Glomerular endothelial cell (primary cell): ENCODE measurements around the gene PNPLA2. TPM values are rescaled to one million over a fixed set of nuclear protein-coding genes. Genes with fewer than 3 reads are reported as not detected.

Experiments used
- DNase-seq: peaks from one replicate; pipeline ENCODE4 v3.0.0-alpha.2; 2011; ENCODE audit warnings: low read depth, low spot score; ENCODE audit errors: extremely low read depth
- total RNA-seq: library from RNA; depleted of rRNA; stranded (reverse); fragments of >200 nt; gene quantifications from 2 replicates; pipeline ENCODE4 v1.2.3, GENCODE V29; 2015

PNPLA2 gene
- total RNA-seq, 1 donor from 2014 or later = 58.0 TPM

DNA sequence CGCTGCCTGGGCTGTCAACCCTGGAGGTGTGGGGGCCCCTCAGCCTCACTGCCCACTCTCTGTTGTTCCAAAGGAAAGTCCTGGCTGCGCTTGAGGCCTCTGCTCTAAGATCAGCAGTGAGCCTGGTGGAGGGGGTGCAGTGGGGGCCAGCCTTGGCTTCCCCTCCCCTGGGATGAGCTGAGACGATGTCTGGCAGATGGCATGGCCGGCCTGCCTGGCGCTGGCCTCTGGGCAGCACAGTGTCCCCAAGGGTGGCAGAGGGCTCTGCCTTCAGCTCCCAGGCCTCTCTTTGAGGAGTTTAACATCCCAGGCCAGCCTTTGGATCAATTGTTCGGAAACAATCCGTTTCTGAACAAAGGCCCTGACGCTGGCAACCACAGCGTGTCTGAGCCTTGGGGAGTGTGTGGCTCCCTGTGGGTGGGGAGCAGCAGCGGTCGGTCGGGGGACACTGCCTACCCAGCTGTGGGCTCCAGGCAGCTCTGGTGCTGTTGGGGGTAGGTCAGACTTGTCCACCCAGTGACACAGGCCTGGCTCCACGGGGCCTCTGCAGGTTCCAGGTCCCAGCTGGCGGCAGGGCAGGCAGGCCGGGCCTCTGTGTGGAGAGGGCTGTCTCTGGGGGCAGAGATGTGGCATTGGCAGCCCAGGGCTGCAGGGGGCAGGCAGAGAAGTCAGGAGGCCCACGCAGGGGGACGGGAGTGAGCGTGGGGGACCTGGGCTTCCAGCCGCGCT lies 36.1 kb downstream of the PNPLA2 start:
- DNase-seq = no peak

DNA sequence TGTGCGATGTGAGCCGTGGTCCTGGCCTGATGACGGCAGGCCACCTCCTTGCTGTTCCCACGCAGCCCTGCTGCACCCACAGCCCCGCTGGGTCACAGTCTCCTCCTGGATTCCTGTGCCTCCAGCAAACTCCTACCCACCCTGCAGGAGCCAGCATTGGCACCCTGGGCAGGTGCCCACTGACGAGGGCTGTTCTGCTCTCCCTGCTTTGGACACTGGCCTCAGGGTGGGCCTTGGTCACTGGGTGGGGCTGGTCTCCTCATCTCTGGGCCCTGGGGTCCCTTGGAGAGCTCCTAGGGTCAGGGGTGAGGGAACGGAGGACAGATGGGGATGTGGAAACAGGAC lies 36.6 kb downstream of the PNPLA2 start:
- DNase-seq = no peak

DNA sequence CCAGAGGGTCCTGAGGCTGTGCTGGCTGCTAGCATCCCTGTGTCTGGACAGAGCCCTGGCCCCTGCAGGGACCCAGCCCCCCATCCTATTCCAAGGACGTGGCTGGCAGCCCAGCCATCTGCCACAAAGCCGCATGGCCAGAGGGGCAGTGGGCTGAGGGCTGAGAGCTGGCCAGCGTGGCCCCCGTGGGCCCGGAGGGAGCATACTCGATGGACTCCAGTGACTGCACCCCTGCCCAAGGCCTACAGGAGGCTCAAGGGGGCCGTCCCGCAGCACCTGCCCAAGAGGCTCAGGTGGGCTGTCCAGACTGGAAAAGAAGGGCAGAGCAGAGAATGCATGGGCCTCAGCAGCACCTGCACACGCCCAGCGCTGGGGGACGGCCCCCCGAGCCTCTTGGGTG lies 37.1 kb downstream of the PNPLA2 start:
- DNase-seq = no peak

DNA sequence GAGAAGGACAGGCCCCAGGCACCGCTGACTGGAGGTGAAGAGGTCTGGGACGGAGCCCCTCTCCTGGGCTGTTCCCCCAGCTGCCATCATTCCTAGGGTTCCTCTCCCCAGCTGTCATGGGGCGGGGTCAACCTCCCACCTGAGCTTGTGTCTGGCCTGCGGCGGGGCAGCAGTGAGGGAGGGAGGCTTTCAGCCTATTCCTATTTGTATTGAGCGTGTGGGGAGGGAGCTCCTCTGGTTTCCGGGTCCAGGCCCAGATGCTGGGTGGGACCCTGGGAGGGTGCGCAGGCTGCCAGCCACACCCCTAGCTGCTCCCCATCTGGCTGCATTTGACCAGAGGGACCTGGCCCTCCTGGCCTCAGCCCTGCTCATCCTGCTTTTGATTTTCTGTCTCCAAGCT lies 37.7 kb downstream of the PNPLA2 start:
- DNase-seq = no peak

DNA sequence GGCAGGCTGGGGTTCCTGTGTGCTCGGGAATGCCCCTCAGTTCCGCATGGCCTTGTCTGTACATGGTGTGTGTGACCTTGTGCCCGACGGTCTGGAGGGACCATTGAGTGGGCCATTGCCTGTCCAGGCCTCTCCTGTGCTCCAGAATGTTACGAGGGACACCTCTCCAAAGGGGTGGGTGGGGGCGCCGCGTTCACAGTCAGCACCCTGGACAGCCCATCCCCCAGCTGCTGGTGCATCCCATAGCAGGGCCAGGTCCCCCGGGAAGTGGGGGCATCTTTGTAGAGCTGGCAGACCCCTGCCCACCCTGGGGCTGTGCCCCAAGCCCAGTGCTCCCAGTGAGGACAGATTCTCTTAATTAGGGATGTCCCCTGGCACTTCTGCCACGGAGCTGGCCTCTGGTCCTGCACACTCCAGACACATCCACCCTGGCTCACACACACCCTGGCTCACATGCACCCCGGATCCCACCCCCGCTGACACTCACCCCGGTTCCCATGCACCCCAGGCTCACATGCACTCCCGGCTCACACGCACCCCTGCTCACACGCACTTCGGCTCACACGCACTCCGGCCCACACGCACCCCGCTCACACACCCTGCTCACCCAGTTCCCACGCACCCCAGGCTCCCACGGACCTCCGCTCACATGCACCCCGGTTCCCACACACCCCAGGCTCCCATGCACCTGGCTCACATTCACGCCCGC lies 39.5 kb downstream of the PNPLA2 start:
- DNase-seq = no peak

DNA sequence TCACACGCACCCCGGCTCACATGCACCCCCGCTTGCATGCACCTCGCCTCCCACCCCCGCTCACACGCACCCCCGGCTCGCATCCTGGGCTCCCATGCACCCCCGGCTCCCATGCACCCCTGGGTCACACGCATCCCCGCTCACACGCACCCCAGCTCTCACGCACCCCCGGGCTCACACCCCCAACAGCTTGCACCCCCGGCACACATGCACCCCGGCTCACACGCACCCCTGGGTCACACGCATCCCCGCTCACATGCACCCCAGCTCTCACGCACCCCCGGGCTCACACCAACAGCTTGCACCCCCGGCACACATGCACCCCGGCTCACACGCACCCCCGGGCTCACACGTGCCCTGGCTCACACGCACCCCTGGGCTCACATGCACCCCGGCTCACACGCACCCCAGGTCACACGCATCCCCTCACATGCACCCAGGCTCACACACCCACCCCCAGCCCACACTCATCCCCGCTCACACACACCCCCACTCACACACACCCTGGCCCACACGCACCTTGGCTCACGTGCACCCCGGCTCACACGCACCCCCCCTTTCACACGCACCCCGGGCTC lies 40.1 kb downstream of the PNPLA2 start:
- DNase-seq = no peak

DNA sequence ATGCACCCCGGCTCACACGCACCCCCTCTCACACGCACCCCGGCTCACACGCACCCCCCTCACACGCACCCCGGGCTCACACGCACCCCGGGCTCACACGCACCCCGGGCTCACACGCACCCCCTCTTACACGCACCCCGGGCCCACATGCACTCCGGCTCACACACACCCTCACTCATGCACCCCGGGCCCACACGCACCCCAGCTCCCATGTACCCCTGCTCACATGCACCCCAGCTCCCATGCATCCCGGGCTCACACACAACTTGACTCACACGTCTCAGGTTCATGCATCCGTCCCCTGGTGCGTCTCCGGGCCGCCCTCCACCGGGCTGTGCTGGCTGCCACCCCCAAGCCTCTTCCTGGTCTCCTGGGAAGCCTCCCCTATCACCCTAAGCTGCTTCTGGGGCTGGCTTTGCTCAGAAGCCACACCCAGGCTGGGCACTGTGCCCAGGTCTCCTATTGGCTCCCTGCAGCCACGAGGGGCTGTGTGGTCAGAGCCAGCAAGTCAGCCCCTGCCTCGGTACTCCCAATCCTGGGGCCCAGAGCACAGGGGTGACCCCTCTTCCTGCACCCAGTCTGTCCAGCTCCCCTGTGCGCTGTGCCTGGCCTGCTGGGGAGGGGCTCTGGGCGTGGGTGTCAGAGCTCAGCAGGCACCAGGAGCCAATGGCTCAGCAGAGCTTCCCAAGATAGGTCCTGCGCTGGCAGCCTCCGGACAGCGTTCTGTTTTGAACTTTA lies 40.8 kb downstream of the PNPLA2 start:
- no peak for DNase-seq

DNA sequence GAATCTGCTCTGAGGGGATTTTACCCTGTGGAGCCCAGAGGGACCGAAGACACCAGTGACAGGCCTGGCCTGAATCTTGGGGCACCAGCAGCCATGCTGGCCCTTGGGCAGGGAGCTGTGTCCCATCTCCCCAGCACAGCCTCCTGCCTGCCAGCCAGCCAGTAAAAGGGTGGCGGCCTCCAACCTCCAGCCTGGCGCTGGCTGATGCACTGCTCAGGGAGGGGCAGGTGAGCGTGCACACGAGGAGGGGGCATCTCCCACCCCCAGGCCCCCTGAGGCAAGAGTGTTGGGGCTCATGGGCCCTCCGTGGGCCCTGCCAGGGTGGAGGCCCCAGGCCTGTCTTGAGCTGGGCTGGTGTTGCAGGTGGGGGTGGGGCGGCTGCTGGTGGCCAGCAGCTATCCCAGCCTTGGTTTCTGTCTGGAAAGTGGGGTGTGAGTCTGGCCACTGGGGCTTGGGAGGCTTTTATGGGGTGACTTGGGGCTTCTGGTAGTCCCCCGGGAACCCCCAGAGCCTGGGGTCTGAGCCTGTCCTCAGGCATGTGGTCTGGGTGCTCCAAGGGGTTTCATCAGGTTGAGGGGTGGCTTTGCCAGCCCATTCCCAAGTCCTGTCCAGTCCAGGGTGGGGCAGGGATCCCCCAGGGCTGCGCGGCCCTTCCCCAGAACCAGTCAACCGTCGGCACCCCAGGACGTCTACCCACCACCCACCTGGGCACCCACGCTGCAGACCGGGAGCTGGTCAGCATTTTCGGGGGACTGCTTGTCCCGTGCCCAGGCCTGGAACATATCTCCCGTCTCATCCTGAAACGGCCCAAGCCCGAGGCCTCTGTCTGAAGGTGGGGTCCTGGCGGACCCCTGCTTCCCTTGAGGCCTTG lies 41.8 kb downstream of the PNPLA2 start:
- DNase-seq = no peak

DNA sequence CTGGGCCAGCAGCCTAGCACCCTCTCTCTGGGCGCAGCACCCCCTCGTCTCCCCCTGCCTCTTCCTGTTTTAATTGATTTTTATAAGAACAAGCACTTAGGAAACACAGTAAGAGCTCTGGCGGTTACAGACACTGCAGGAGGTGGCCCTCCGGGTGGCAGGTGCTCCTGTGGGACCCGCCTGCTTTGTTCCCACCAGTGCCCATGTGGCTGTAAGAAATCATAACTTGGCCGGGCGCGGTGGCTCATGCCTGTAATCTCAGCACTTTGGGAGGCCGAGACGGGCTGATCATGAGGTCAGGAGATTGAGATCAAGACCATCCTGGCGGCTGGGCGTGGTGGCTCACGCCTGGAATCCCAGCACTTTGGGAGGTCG lies 42.4 kb downstream of the PNPLA2 start:
- no peak for DNase-seq

DNA sequence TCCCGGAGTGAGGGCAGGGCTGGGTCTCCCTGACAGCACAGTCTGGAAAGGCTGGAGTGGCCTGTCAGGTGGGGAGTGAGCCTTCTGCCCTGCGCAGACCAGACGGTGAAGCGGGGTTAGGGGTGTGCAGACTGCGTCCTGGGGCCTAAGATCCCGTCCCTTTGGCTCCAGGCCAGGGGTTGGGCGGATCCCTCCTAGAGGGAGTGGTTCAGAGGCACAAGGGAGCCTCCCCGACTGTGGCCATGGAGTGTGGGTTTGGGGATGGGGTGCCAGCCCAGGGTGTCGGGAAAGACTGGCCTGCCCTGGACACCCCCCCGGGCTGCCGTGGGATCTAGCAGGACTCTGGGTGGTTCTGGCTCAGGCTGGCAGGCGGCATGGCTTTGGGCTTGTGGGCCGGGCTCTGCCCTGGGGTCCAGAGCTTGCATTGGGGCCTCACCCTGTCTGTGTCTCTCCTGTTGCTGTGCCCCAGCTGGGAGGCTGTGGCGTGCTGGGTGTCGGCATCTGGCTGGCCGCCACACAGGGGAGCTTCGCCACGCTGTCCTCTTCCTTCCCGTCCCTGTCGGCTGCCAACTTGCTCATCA lies 43.5 kb downstream of the PNPLA2 start:
- no peak for DNase-seq

DNA sequence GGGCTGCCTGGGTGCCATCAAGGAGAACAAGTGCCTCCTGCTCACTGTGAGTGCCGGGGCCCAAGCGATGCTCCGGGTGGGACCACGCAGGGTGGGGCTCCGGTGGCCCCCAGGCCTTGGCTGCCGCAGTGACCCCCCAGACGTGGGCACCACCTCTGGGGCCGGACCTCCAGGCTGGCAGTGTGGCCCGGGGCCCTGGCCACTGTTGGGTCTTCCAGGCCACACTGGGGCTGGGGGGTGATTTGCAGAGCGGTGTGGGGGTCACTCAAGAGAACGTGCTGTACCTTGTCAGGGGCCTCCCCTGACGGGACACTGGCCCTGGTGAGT lies 43.9 kb downstream of the PNPLA2 start:
- DNase-seq = no peak

DNA sequence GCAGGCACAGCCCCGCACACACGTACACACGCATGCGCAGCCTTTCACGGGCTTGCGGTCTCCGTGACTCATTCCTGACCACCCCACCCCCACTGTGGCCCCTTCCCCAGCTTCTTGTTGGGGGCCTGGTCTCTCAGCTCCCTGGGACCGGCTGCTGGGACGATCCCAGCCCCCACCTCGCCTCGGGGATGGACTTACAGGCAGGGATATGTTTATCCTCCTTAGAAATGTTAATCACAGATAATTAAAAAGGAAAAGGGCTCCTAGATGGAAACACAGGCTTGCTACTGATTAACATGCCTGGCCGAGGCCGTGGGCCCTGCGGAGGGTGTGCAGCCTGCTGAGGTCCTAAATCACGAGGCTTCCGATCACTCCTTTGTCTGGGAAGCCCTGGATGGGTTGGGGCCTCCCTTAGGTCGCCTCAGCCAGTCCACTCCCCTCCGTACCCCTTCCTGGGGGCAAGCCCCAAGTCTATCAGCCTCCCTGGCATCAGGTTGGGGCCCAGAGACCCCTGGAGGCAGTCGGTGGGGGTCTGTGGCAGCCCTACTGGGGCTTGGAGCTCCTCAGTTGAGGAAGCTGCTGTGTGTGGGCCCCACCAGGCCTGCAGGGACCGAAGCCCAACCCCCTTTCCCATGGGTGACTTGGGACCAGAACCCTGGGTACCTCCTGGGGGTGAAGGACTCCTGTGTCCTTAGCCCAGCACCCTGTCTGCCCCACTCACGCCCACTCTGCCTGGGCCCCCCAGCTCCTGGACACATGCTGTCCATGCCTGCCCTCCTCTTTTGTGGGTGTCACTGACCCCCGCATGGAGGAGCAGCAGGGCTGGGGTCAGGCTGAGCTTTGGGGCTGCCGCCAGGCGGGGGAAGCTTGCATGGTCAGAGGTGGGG lies 44.6 kb downstream of the PNPLA2 start:
- DNase-seq = no peak

DNA sequence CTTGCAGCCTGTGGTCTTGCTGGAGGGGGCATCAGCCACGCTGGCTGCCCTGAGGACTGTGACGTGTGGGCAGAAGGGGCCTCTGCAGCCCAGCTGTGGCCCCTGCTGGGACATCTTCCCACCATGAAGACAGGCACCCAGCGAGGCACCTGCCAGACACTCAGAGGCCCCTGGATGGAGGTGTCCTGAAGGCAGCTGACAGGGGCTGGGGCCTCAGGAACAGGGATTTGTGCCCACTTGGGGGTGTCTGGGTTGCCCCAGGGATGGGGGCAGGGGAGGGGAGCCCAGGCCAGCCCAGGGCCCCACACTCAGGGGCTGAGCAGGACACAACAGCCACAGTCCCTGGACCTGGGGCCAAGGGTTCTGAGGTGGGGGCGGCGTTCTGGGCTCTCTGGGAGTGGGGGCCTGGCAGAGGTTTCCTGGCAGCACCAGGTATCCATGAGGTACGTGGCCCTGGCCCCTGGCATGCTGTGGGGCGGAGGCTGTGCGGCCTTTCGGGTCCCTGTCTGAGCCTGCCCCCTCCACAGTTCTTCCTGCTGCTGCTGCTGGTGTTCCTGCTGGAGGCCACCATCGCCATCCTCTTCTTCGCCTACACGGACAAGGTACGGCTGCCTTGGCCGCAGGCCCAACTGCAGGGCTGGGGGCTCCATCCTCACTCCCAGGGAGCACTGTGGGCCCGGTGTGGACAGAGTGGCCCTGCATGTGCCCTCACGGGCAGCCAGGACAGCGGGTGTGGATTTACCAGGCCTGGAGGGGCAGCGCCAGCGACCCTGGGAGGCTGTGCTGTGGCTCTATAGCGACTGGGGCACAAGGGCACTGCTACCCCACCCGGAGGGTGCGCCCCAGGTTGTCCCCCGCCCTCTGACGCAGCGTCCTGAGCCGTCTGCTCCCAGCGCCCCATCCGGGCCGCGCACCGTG lies 45.5 kb downstream of the PNPLA2 start:
- no peak for DNase-seq

DNA sequence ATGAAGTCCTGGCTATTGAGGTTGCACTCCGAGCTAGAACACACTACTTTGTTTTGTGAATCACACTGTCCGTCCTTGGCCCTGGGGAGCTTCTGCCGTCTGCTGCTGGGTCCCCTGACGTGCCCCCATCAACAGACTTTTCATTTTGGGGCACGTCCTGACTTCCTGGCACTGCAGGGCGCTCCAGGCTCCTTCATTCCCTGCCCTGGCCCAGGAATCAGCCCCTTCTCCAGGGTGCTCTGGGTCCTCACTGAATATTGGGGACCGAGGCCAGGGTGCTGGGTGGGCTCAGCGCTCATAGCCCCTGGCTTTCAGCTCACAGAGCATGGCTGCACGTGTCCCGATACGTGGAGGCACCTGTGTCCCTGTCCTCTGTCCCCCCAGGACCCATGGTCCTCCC lies 46.2 kb downstream of the PNPLA2 start:
- no peak for DNase-seq

DNA sequence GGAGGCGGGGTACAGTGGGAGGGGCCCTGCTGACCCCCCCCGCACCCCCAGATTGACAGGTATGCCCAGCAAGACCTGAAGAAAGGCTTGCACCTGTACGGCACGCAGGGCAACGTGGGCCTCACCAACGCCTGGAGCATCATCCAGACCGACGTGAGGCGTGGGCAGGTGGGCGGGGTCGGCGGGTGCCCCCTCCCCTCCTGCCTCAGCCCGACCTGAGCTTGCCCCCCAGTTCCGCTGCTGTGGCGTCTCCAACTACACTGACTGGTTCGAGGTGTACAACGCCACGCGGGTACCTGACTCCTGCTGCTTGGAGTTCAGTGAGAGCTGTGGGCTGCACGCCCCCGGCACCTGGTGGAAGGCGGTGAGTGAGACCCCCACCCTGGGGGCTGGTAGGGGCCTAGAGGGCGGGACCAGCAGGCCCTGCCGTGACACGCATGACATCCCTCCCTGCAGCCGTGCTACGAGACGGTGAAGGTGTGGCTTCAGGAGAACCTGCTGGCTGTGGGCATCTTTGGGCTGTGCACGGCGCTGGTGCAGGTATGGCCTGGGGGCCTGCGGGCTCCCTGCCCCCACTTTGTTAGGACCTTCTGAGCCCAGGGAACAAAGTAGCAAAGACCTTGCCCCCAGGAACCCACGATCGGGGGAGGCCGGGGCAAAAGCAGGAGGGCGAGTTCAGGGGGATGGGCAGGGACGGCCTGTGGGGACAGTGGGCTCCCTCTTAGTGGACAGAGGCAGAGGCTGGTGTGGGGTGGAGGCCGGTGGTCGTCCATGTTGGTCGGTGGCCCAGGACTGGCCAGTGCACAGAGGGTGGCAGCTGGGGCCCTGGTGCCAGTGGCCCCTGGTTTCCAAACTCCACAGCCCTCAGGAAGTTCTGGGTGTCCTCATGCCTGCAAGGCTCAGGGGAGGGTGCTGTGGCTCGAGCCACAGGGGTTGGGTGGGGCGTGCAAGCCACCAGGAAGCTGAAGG lies 47.0 kb downstream of the PNPLA2 start:
- no peak for DNase-seq

DNA sequence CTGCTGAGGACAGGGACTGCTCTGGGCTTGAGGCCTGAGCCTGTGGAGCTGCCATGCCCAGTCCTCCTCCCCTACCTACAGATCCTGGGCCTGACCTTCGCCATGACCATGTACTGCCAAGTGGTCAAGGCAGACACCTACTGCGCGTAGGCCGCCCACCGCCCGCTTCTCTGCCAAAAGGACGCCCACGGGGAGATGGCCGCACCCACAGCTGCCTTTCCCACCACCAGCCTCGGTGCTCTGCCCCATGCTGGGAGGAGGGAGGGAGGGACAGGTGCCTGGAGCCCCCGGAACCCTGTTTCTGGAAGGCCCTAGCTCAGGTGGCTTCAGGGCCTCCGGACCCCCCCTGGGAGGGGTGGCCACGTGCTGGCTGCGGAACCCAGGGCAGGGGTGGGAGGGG lies 47.8 kb downstream of the PNPLA2 start:
- no peak for DNase-seq

DNA sequence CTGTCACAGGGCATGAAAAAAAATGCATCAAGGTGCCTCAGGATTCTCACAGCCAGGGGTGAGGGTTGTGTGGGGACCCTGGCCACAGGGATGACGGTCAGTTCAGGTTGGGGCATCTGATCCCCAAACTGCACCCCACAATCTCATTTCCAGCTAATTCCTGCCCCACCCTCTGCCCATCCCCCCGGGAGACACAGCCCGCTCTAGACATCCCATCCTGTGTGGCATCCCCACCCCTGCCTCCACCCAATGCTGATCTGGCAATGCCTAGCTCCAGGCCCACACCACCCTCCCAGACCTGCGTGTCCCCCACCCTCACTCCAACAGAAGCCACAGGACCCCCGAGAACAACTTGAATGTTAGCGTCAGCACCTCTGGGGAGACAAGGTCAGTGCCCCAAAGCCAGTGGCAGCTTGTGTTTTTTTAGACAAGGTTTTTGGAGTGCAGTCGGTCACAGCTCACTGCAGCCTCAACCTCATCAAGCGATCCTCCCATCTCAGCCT lies 49.2 kb downstream of the PNPLA2 start:
- no peak for DNase-seq
